HEK293 (cell line): ENCODE results near the gene CDK16.

ENCODE experiments used
- GLI4 ChIP-seq: fragments of 450-650 bp; formaldehyde crosslinking; IDR thresholded peaks from 2 replicates; pipeline ENCODE4 v1.5.1; 2016; ENCODE audit warnings: missing biosample characterization, missing genetic modification characterization
- KLF8 ChIP-seq: fragments of 450-650 bp; formaldehyde crosslinking; IDR thresholded peaks from 2 replicates; pipeline ENCODE4 v1.5.1; 2016; ENCODE audit warnings: missing biosample characterization, missing genetic modification characterization
- PATZ1 ChIP-seq: fragments of 450-650 bp; formaldehyde crosslinking; IDR thresholded peaks from 2 replicates; pipeline ENCODE4 v1.5.1; 2016; ENCODE audit warnings: missing biosample characterization, missing genetic modification characterization
- SP3 ChIP-seq: fragments of 450-650 bp; formaldehyde crosslinking; IDR thresholded peaks from 2 replicates; pipeline ENCODE4 v1.5.1; 2016; ENCODE audit warnings: missing biosample characterization, missing genetic modification characterization
- YY1 ChIP-seq: fragments of 450-650 bp; formaldehyde crosslinking; IDR thresholded peaks from 2 replicates; pipeline ENCODE4 v1.5.1; 2018; ENCODE audit warnings: missing biosample characterization, missing genetic modification characterization
- ZBTB11 ChIP-seq: fragments of 450-650 bp; formaldehyde crosslinking; conservative IDR thresholded peaks from 2 replicates; pipeline ENCODE4 v1.5.1; 2016; ENCODE audit warnings: low read depth, missing biosample characterization, missing genetic modification characterization
- ZEB2 ChIP-seq: fragments of 450-650 bp; formaldehyde crosslinking; IDR thresholded peaks from 2 replicates; pipeline ENCODE4 v1.5.1; 2016; ENCODE audit warnings: missing biosample characterization, missing genetic modification characterization
- ZFHX2 ChIP-seq: fragments of 450-650 bp; formaldehyde crosslinking; conservative IDR thresholded peaks from 2 replicates; pipeline ENCODE4 v1.5.1; 2016; ENCODE audit warnings: missing biosample characterization, missing genetic modification characterization
- ZNF112 ChIP-seq: fragments of 450-650 bp; formaldehyde crosslinking; IDR thresholded peaks from 2 replicates; pipeline ENCODE4 v1.5.0; 2017; ENCODE audit warnings: missing biosample characterization, missing genetic modification characterization
- ZNF132 ChIP-seq: fragments of 450-650 bp; formaldehyde crosslinking; IDR thresholded peaks from 2 replicates; pipeline ENCODE4 v1.5.1; 2017; ENCODE audit warnings: missing biosample characterization, missing genetic modification characterization, borderline replicate concordance
- ZNF133 ChIP-seq: fragments of 450-650 bp; formaldehyde crosslinking; IDR thresholded peaks from 2 replicates; pipeline ENCODE4 v1.5.1; 2016; ENCODE audit warnings: missing biosample characterization, missing genetic modification characterization
- ZNF148 ChIP-seq: fragments of 450-650 bp; formaldehyde crosslinking; IDR thresholded peaks from 2 replicates; pipeline ENCODE4 v1.5.0; 2017; ENCODE audit warnings: missing biosample characterization, missing genetic modification characterization, borderline replicate concordance
- ZNF174 ChIP-seq: fragments of 450-650 bp; formaldehyde crosslinking; IDR thresholded peaks from 2 replicates; pipeline ENCODE4 v1.5.0; 2017; ENCODE audit warnings: missing biosample characterization, mild to moderate bottlenecking, missing genetic modification characterization
- ZNF18 ChIP-seq: fragments of 450-650 bp; formaldehyde crosslinking; IDR thresholded peaks from 2 replicates; pipeline ENCODE4 v1.5.1; 2016; ENCODE audit warnings: missing biosample characterization, missing genetic modification characterization
- ZNF214 ChIP-seq: fragments of 450-650 bp; formaldehyde crosslinking; IDR thresholded peaks from 2 replicates; pipeline ENCODE4 v1.5.1; 2017; ENCODE audit warnings: missing biosample characterization, mild to moderate bottlenecking, missing genetic modification characterization, borderline replicate concordance
- ZNF239 ChIP-seq: fragments of 450-650 bp; formaldehyde crosslinking; IDR thresholded peaks from 2 replicates; pipeline ENCODE4 v1.5.1; 2016; ENCODE audit warnings: missing biosample characterization, missing genetic modification characterization
- ZNF24 ChIP-seq: fragments of 450-650 bp; formaldehyde crosslinking; IDR thresholded peaks from 2 replicates; pipeline ENCODE4 v1.5.1; 2016; ENCODE audit warnings: missing biosample characterization, missing genetic modification characterization
- ZNF366 ChIP-seq: fragments of 450-650 bp; formaldehyde crosslinking; conservative IDR thresholded peaks from 2 replicates; pipeline ENCODE4 v1.5.1; 2016; ENCODE audit warnings: missing biosample characterization, missing genetic modification characterization
- ZNF37A ChIP-seq: fragments of 450-650 bp; IDR thresholded peaks from 2 replicates; pipeline ENCODE4 v1.5.1; 2018; ENCODE audit warnings: missing biosample characterization, missing genetic modification characterization
- ZNF391 ChIP-seq: fragments of 450-650 bp; formaldehyde crosslinking; IDR thresholded peaks from 2 replicates; pipeline ENCODE4 v1.5.1; 2016; ENCODE audit warnings: low read depth, missing biosample characterization, missing genetic modification characterization, borderline replicate concordance
- ZNF530 ChIP-seq: fragments of 450-650 bp; formaldehyde crosslinking; IDR thresholded peaks from 2 replicates; pipeline ENCODE4 v1.5.1; 2016; ENCODE audit warnings: low read depth, missing biosample characterization, missing genetic modification characterization
- ZNF544 ChIP-seq: fragments of 450-650 bp; formaldehyde crosslinking; IDR thresholded peaks from 2 replicates; pipeline ENCODE4 v1.5.0; 2017; ENCODE audit warnings: missing biosample characterization, missing genetic modification characterization
- ZNF548 ChIP-seq: fragments of 450-650 bp; formaldehyde crosslinking; IDR thresholded peaks from 2 replicates; pipeline ENCODE4 v1.5.1; 2016; ENCODE audit warnings: missing biosample characterization, missing genetic modification characterization
- ZNF600 ChIP-seq: fragments of 450-650 bp; formaldehyde crosslinking; IDR thresholded peaks from 2 replicates; pipeline ENCODE4 v1.5.1; 2016; ENCODE audit warnings: missing biosample characterization, missing genetic modification characterization
- TF ChIP-seq, protein P1 (sequence below): fragments of 450-650 bp; formaldehyde crosslinking; IDR thresholded peaks from 2 replicates; pipeline ENCODE4 v1.5.1; 2017; ENCODE audit warnings: missing biosample characterization, missing genetic modification characterization
- TF ChIP-seq, protein P2 (sequence below): sonication (generic); formaldehyde crosslinking; IDR thresholded peaks from 2 replicates; pipeline ENCODE4 v1.8.1; 2022; ENCODE audit warnings: mild to moderate bottlenecking, moderate library complexity, missing genetic modification reagents

CDK16 gene

DNA sequence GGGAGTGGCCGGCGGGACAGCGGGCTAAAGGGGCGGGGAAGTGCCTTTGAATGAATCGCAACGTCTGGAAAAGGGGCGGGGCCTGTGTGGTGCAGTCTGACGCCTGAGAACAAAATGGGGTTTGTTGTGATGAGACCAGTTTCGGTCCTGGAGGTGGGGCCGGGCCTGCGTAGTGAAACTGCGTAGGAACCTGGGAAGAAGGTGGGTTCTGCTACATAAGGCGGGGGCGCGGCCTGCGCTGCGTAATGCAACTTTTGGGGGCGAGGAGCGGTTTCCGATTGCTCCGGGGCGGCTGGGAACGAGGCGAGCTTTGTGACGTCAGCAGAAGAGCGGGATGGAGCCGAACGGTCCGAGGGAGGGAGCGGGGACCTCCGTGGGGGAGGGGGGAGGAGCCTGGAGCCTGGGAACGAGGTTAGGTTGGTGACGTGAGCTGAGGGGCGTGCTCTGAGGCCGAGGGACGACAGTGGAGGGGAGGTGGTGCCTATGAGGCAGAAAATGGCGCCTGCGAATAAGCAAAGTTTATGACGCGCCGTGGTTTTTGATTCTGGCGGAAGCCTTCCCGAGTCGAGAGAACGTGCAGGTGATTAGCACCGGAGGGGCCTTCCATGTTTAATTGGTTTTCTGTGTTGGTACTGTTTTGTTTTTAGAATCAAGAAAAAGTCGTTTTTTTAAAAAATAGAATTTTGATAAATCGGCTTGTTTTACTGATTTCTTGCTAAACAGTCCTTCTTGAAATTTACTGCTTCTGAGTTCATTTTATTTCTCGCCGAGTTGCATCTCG, 15.0 kb downstream of the CDK16 start (continued):
- TF ChIP-seq ZNF148 (tag by site-specific recombination): no peak
- no peak for TF ChIP-seq ZNF530 (tag by site-specific recombination)
- TF ChIP-seq PATZ1 (tag by site-specific recombination): peak; percentile 96
- TF ChIP-seq ZNF37A: no peak
- no peak for TF ChIP-seq ZNF239 (tag by site-specific recombination)
- peak; percentile 98 for TF ChIP-seq ZFHX2 (tag by site-specific recombination)
- TF ChIP-seq, protein P1, sequence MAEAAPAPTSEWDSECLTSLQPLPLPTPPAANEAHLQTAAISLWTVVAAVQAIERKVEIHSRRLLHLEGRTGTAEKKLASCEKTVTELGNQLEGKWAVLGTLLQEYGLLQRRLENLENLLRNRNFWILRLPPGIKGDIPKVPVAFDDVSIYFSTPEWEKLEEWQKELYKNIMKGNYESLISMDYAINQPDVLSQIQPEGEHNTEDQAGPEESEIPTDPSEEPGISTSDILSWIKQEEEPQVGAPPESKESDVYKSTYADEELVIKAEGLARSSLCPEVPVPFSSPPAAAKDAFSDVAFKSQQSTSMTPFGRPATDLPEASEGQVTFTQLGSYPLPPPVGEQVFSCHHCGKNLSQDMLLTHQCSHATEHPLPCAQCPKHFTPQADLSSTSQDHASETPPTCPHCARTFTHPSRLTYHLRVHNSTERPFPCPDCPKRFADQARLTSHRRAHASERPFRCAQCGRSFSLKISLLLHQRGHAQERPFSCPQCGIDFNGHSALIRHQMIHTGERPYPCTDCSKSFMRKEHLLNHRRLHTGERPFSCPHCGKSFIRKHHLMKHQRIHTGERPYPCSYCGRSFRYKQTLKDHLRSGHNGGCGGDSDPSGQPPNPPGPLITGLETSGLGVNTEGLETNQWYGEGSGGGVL (tag by site-specific recombination): peak; percentile 92
- TF ChIP-seq ZBTB11 (tag by site-specific recombination): 0 out of 2 replicates have a peak, but pooled peaks have one; percentile 12
- no peak for TF ChIP-seq ZNF112
- no peak for TF ChIP-seq ZNF18 (tag by site-specific recombination)
- peak; percentile 69; the same call in 1 of the 2 replicates for TF ChIP-seq KLF8
- peak; percentile 95 for TF ChIP-seq ZNF600
- TF ChIP-seq ZEB2 (tag by site-specific recombination): peak; percentile 88
- peak; percentile 92 for TF ChIP-seq SP3
- TF ChIP-seq ZNF544: no peak
- TF ChIP-seq ZNF132: no peak
- no peak for TF ChIP-seq ZNF548 (tag by site-specific recombination)
- TF ChIP-seq, protein P2, sequence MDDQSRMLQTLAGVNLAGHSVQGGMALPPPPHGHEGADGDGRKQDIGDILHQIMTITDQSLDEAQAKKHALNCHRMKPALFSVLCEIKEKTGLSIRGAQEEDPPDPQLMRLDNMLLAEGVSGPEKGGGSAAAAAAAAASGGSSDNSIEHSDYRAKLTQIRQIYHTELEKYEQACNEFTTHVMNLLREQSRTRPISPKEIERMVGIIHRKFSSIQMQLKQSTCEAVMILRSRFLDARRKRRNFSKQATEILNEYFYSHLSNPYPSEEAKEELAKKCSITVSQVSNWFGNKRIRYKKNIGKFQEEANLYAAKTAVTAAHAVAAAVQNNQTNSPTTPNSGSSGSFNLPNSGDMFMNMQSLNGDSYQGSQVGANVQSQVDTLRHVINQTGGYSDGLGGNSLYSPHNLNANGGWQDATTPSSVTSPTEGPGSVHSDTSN (CRISPR knock-in tag): no peak; the same call in 1 of the 2 replicates
- TF ChIP-seq ZNF391 (tag by site-specific recombination): no peak
- no peak for TF ChIP-seq ZNF174 (tag by site-specific recombination)
- TF ChIP-seq ZNF366 (tag by site-specific recombination): peak; percentile 91
- no peak for TF ChIP-seq YY1
- no peak for TF ChIP-seq ZNF24 (tag by site-specific recombination)
- TF ChIP-seq ZNF133: no peak
- TF ChIP-seq ZNF214: no peak
- no peak for TF ChIP-seq GLI4 (tag by site-specific recombination)
